Thoracic aorta (tissue), 2 donors: Measurements from ENCODE around the gene PAPOLA. TPM values are rescaled to one million over a fixed set of nuclear protein-coding genes. Genes with fewer than 3 reads are reported as not detected.

ENCODE experiments used
- ATAC-seq: fragments of 150-250 bp; one replicate; pipeline ENCODE4 v1.8.0; 2017; ENCODE audit warnings: low read depth; ENCODE audit not compliant: insufficient number of reproducible peaks, low FRiP score
- DNase-seq: peaks from one replicate; pipeline ENCODE4 v3.0.0-alpha.2; 2020; ENCODE audit warnings: low spot score
- H3K27ac ChIP-seq, 2 donors: fragments of 200-600 bp; sonication (generic); 1 replicate in 1 of 2; 2 replicates in 1 of 2; pipeline ENCODE4 v1.5.1; 2016; ENCODE audit warnings: mild to moderate bottlenecking in 2 of 2, moderate library complexity in 2 of 2
- H3K27me3 ChIP-seq: fragments of 200-600 bp; sonication (generic); replicated peaks from 2 replicates; pipeline ENCODE4 v1.6.0; 2016; ENCODE audit warnings: mild to moderate bottlenecking; ENCODE audit not compliant: insufficient read depth
- H3K36me3 ChIP-seq: fragments of 200-600 bp; sonication (generic); one replicate; pipeline ENCODE4 v1.5.1; 2016
- H3K4me1 ChIP-seq, 2 donors: fragments of 200-600 bp; sonication (generic); 1 replicate in 1 of 2; 2 replicates in 1 of 2; pipeline versions ENCODE4 v1.5.1 to v1.6.0; 2016; ENCODE audit warnings: low read depth in 2 of 2, mild to moderate bottlenecking in 1 of 2; ENCODE audit not compliant: control insufficient read depth in 1 of 2
- H3K4me3 ChIP-seq: fragments of 200-600 bp; sonication (generic); 2 replicates; pipeline ENCODE4 v1.5.1; 2016; ENCODE audit warnings: mild to moderate bottlenecking
- H3K9me3 ChIP-seq: fragments of 200-600 bp; sonication (generic); 2 replicates; pipeline ENCODE4 v1.5.1; 2016
- total RNA-seq, 2 donors: library from RNA; depleted of rRNA; stranded (reverse); fragments of >200 nt; gene quantifications; one replicate each; pipeline versions ENCODE4 v1.1.0 to v1.2.3, GENCODE V29; 2016
- TF ChIP-seq, protein P1 (sequence below): fragments of 200-600 bp; sonication (generic); IDR thresholded peaks from one replicate; pipeline ENCODE4 v1.5.1; 2019; ENCODE audit warnings: antibody characterized with exemption

PAPOLA gene
- total RNA-seq, 2 donors from 2014 or later, result 81.9 to 152 TPM

DNA sequence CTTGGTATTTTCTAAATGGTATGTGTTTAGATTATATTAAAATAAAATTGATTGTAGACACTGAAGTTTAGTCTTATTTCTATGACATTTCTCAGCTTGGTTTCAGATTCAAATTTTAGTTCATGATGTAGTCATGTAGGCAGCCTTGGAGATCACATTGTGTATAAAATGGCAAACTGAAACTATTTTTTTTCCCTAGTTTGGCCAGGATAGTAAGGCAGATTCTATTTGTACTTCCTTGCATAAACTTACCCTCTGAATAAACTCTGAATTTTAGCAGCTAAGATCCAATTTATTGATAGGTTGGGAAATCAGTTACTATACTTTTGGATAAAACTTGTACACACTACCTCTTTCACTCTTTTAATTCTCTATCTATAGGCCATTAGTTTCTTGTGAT is 30.4 kb downstream of the PAPOLA start:
- no peaks in the 10 kb centered on the region for H3K27me3 ChIP-seq
- H3K4me1 ChIP-seq, result no peaks in the 10 kb centered on the region
- no peak overlapping the region for H3K4me3 ChIP-seq
- H3K9me3 ChIP-seq, result no peaks in the 10 kb centered on the region
- H3K27ac ChIP-seq, result no peak overlapping the region
- TF ChIP-seq, protein P1, sequence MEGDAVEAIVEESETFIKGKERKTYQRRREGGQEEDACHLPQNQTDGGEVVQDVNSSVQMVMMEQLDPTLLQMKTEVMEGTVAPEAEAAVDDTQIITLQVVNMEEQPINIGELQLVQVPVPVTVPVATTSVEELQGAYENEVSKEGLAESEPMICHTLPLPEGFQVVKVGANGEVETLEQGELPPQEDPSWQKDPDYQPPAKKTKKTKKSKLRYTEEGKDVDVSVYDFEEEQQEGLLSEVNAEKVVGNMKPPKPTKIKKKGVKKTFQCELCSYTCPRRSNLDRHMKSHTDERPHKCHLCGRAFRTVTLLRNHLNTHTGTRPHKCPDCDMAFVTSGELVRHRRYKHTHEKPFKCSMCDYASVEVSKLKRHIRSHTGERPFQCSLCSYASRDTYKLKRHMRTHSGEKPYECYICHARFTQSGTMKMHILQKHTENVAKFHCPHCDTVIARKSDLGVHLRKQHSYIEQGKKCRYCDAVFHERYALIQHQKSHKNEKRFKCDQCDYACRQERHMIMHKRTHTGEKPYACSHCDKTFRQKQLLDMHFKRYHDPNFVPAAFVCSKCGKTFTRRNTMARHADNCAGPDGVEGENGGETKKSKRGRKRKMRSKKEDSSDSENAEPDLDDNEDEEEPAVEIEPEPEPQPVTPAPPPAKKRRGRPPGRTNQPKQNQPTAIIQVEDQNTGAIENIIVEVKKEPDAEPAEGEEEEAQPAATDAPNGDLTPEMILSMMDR, result no peak
- ATAC-seq (no peak), DNase-seq (no peak)
- peaks cover 6% of the 10 kb centered on the region for H3K36me3 ChIP-seq

DNA sequence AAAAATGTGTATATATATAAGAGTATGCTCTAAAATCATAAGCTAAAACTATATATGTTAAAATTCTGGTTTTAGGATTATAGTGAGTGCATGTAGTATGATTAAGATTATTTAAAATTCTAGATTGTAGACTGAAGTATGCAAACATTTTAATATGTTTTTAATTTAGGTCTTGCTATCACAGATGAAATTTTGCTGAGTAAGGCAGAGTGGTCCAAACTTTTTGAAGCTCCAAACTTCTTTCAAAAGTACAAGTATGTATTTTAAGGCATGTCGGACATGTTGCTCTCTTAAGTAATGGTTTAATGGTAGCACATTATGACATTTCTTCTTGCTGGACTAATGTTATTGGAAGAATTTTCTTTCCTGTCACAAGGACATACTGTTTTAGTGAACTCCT is 34.6 kb downstream of the PAPOLA start:
- no peak overlapping the region for H3K27ac ChIP-seq
- no peaks in the 10 kb centered on the region for H3K4me1 ChIP-seq
- no peak overlapping the region for H3K4me3 ChIP-seq
- DNase-seq (no peak), ATAC-seq (no peak)
- H3K9me3 ChIP-seq, result no peaks in the 10 kb centered on the region
- H3K36me3 ChIP-seq, result peaks cover 6% of the 10 kb centered on the region
- H3K27me3 ChIP-seq, result no peaks in the 10 kb centered on the region
- TF ChIP-seq, protein P1, result no peak

DNA sequence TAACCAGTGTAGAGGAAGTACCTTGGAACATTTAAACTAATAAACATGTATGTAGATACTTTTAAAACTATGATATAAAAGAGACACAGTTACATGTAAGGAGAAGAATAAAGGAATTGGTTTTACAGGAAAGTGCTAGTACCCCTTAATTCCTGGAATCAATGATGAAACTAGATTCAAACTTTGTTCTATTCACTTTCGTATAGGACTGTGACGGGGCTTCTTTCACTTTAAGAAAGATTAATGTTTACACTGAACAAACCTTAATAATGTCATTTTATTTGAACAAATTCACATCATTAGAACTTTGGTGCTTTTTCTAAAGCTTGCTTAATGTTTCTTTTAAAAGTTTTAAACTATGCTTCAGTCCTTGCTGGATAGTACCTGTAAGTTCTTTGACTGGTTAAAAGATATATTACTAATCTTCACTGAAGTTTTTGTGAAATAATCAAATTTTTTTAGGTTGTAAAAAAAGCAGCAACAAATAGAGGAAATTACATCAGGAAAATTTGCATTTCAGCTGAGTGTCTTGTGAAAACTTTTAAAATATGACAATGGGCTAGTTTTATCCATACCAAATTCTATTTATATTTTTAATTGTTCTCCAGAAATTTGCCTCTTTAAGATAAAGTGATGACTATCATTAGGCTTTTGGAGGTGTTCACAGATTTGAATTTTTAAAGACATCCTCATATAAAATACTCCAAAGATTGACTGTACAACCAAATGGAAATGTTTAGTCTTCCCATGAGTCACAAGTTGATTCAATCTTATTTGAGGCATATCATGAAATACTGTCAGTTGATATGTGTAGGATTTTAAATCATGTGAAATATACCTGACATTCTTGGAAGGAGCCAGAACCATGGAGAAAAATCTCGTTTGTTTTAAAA is 36.2 kb downstream of the PAPOLA start:
- peaks cover 6% of the 10 kb centered on the region for H3K36me3 ChIP-seq
- ATAC-seq, result no peak
- no peak overlapping the region for H3K27ac ChIP-seq
- TF ChIP-seq, protein P1, result no peak
- no peak for DNase-seq
- H3K9me3 ChIP-seq, result no peaks in the 10 kb centered on the region
- no peak overlapping the region for H3K4me3 ChIP-seq
- no peaks in the 10 kb centered on the region for H3K4me1 ChIP-seq
- H3K27me3 ChIP-seq, result no peaks in the 10 kb centered on the region

DNA sequence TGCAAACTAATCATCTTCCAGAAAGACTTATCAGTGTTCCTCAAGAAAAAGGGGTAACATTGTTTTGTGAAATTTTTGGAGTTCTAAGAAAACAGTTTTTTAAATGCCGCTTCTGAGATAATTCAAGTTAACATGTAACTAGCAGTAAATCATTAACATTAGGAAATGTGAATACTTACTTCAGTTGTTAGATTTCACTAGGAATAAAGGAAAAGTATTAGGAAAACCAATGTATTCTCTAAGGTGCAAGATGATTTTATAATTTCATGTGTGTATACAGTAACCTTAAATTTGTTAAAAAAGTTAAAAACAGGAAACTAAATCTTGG is 36.8 kb downstream of the PAPOLA start:
- no peaks in the 10 kb centered on the region for H3K9me3 ChIP-seq
- H3K36me3 ChIP-seq, result peaks cover 10% of the 10 kb centered on the region
- H3K27ac ChIP-seq, result no peak overlapping the region
- TF ChIP-seq, protein P1, result no peak
- no peaks in the 10 kb centered on the region for H3K27me3 ChIP-seq
- no peaks in the 10 kb centered on the region for H3K4me1 ChIP-seq
- DNase-seq (no peak), ATAC-seq (no peak)
- H3K4me3 ChIP-seq, result no peak overlapping the region

DNA sequence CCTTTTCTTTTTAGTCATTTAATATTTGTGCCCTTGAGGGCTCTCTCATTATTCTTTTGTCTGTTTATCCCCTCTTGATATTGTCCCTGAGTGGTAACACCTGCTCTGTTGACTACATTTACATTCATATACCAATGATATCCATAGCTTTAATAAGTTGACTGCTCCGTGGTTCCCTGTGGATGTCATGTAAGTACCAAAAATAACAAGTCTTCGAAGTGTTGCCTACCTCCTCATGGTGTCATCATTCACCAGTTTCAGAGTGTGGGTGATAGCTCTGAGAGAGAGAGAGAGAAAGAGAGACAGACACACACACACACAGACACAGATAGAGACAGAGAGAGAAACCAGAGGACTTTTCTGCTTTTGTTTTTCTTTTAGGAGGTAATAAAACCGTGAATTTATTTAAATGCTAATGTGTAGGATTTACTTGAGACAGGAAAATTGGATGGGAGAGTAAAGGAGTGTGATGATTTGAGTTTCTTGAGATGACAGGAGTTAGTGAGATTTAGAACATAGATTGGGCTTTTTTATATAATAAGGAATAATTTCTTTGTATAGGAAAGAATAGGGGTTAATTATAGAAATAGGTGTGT is 52.2 kb downstream of the PAPOLA start:
- H3K27me3 ChIP-seq, result no peaks in the 10 kb centered on the region
- no peaks in the 10 kb centered on the region for H3K4me1 ChIP-seq
- DNase-seq (no peak), ATAC-seq (no peak)
- H3K27ac ChIP-seq, result no peak overlapping the region
- H3K4me3 ChIP-seq, result no peak overlapping the region
- H3K36me3 ChIP-seq, result peaks cover 28% of the 10 kb centered on the region
- no peaks in the 10 kb centered on the region for H3K9me3 ChIP-seq
- TF ChIP-seq, protein P1, result no peak
